Muscle of arm (tissue), 12 donors: Measurements from ENCODE around the gene TSEN54. TPM values are rescaled to one million over a fixed set of nuclear protein-coding genes. Genes with fewer than 3 reads are reported as not detected.

Experiments
- DNase-seq: peaks from one replicate; pipeline ENCODE4 v3.0.0-alpha.2; 2013
- polyA plus RNA-seq, 12 donors: library from polyadenylated mRNA; unstranded; fragments of 120-200 nt; gene quantifications; one replicate each; pipeline ENCODE4 v1.2.1, GENCODE V29; 2013; ENCODE audit not compliant: insufficient read length in 12 of 12

Gene TSEN54
- polyA plus RNA-seq, 12 donors, result 18.0 to 28.5 (median 20.9) TPM; not detected in 1

DNA sequence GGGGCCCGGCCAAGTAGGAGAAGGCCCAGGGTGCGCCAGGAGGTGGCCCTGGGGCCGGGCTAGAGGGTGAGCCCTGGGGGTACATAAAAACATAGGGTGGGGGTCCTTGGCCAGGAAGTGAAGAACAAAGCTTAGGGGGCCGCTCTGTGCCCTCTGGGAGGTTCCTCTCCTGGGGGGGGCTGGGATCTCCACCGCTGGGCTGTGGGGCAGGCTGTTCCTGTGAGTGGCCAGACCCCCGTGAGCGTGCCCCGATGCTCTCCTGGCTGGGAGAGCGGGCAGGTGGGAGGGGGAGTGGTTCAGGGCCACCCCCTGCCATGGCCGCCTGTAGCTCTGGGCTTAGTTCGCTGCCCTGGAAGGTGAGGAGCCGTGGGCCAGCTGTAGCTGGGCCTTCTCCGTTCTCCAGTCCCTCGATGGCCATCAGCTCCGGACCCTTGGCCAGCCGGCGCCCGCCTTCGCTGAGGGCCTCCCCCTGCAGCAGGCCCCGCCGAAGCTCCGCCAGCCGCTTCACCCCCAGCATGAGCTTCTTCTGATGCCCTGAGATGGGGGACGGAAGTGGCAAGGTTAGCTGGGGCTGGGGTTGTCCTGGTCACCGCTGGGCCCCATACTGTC lies 13.5 kb upstream of the TSEN54 start:
- no peak for DNase-seq

DNA sequence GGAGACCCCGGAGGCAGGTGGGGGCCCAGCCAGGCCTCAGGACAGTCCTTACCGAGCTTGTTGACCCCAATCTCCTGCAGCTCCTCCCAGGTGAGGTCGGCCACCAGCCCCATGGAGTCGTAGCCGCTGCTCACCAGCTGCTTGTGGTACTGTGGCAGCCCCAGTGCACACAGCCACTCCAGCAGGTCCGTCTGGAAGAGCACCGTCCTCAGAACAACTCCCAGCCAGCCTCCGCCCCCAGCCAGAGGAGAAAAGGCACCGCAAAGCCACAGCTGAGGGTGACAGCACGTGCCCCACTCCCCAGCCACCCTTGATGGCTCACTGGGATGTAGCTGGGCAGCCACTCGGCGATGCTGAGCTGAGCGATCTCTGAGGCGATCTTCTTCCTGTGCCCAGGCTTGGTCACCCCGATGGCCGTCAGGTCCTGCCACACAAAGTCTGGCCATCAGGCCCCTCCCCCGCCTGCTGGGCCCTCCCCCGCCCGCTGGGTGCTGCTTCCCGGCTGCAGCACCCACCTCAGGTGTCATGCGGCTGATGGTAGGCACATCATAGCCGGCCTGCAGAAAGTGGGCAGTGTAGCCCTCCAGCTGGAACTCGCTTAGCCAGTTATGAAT lies 12.9 kb upstream of the TSEN54 start:
- DNase-seq, result no peak

DNA sequence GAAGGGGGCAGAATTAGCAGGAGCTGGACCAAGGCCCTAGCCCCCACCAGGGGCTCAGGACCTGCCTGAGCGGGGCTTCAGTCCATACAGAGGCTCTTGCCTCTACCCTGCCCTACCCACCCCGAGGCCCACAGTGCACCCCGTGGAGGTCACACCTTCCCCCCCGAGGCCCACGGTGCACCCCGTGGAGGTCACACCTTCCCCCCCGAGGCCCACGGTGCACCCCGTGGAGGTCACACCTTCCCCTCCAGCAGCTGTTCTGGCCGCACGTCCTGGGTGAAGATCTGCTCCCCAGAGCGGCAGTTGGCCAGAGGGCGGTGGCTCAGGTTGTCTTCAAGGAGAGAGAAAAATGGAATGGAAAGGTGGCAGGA lies 12.4 kb upstream of the TSEN54 start:
- DNase-seq, result no peak

DNA sequence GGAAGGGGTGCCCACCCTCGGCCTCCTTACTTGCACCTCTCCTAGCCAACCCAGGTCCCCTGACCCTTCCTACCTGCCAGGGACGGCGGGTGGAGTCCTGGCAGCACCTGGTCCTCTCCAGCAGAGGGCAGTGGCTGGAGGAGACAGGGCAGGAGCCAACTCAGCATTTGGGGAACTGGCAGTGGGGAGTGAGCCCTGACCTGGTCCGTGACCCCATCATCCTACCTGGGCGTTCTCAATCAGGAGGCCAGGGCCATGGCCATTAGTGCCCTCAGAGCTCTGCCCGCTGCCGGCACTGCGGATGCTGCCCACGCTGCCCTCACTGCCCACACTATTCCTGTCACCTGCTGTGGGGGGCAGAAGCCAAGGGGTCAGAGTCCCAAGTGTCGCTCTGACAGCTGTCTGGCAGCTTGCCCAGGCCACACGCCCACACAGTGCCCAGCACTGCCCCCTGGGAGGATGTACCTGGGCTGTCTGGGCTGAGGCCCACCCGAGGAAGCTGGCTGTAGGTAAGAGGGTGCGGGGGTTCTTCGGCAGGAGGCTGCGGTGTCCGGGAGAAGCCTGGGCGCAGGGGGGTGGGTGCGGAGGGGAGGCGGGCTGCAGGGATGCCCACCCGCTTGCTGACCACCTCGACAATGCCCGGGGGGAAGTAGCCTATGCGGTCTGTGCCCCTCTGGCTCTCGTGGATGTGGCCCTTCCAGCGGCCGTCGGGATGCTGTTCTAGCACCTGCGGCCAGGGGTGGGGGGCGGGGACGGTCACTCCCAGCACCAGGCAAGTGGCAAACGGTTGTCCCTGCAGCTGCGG lies 11.8 kb upstream of the TSEN54 start:
- DNase-seq, result no peak

DNA sequence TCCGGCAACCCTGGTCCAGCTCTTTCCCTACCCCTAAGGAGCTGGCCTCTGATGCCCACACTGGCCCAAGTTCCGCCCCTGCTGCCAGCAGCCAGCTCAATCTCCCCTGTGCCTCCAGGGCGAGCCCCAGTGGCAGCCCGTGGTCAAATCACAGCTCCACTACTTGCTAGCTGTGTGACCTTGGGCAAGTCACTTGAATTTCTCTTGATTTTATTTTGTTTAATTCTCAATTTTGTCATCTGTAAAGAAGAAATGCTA lies 11.2 kb upstream of the TSEN54 start:
- no peak for DNase-seq

DNA sequence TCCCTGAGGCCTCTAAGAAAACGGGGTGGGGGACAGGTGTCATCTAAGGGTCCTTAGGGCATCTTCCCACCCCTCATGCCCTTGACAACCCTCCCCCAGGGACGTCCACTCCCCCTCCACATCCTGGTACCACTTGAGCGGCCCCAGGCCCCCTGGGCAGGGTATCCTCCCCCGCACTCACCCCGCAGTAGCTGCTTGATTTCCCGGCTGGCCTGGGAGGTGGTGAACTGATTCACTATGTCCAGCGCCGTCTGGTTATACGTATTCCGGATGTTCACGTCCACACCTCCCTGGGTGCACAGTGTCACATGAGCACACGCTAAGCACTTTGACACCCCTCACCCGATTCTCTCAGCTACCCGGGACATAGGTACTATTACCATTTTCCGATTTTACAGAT lies 10.7 kb upstream of the TSEN54 start:
- DNase-seq, result no peak

DNA sequence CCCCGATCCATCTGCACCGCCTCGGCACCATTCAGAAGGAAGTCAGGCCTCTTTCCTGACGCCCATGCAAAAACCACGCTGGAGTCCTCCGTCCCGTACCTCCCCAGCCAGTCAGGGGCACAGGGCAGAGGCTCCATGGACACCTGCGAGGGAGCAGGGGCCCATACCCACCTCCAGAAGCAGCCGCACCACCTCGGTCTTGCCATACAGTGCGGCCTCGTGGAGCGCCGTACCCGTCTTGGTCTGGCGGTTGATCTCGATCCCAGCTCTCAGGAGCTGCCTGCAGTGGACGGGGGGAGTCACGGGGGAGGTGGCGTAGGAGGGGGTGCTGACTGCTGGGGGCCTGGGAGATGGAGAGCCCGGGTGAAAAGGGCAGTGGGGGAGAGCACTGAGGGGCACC lies 10.2 kb upstream of the TSEN54 start:
- no peak for DNase-seq

DNA sequence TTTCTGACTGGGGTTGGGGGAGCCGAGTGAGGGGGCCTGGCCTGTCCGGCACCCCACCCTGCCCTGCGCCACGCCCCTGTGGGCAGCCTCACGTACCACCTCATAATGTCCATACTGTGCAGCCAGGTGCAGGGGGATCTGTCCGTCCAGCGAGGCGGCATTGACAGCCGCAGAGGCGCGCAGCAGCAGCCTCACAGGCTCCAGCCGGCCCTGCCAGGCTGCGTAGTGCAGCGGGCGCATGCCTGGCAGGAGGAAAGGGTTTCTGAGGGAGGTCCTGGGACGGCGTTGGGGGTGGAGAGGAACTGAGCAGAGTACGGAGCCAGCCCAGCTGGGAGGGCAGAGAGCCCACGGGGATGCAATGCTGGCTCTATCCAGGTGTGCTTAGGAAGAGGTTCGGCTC lies 9.4 kb upstream of the TSEN54 start:
- no peak for DNase-seq

DNA sequence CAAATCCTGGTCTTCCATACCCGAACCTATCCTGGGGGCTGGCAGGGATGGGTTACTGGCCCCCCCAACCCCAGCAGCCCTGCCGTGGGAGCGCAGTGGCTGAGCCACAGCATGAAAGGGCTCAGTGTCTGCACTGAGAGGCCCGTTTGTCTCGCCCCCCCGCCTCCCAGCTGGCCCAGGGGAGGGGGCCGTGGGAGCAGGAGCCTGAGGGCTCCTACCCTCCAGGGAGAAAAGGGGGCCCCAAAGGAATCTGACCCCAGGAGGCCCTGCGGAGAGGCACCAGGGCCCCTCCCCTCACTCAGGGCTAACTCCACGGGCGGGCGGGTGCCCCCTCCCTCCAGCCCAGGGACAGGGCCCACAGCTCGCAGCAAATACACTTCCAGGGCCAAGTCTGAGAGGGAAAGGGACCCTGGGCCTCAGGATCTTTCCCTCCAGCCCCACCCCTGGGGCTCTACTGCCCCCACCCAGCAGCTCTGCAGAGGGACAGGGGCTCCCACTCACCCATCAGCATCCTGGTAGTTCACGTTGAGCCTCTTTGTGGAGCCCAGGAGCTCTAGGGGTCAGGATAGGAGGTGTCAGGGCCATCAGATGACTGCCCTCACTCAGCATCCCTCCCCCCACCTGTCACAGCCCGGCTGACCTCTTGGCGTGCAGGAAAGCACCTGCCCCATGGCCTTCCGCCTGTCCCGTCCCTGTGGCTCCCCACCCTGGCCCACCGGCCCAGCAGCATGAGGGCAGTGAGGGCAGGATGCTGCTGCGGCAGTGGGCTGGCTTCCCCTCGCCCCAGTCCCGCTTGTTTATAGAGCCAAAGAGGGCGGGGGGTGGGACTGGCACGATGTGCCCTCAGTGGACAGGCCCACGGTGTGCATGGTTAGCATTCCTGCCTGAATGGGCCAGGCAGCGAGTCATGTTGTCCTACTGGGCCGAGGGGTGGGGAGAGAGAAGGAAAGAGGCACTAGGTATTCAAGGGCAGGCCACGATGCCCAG lies 8.3 kb upstream of the TSEN54 start:
- DNase-seq, result no peak

DNA sequence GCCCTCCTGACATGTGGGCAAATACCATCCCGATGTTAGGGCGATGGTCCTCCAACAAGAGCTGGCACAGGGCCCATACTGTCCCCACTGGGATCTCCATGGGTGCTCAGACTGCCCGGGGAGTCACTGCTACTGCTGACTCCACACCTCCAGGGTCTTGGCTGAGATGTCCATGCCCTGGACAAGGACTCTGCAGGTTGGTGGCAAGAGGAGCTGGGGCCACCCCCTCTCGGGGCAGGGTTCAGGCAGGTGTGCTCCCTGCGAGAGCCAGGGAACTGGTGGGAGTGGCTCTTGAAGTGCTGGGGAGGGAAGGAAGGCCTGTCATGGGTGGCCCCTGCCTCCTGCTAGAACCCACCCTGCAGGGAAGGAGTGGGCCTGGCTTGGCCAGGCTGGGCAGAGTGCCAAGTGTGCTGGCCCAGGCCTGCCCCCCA lies 7.4 kb upstream of the TSEN54 start:
- DNase-seq, result no peak

DNA sequence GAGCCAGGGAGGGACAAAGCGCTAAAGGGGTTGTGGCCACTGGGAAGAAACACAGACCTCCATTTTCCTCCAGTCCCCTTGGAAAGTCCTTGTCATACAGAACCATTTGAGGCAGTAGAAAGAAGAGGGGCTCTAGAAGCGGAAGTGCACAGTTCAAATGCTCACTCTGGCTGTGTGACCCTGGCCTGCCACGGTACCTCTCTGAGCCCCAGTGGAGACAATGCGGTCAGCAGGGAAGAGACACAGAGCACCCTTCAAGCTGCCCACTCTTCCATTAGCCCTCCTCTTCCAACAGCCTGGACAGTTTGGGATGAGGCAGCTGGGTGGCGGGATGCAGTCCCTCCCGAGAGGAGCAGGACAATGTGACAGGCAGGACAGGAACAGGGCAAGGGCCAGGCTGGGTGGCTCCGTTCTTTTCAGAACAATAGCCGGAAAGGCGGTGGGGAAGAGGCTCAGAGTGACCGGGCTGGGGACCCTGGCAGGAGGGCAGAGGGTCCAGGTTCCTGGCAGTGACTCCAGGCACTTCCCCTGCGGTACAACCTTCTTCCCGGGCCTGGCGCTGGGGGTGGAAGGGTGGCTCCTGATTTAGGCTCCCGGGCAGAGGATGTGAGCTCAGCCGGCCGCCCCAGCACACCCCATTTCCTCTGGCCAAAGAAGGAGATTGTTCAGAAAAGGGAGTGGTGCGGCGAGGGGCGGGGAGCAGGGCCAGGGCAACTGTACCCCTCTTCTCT lies 6.6 kb upstream of the TSEN54 start:
- no peak for DNase-seq

DNA sequence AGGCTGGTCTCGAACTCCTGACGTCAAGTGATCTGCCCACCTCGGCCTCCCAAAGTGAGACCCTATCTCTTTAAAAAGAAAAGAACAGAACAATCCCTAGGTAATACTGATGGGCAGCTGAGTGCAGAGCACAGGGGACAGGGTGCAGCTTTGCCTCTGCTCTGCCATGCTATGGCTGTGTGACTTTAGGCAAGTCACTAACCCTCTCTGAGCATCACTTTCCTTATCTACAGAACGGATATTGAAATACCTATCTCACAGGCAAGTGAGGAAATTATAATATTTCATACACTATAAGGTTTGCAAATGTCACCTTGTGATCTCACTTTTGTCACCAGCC lies 5.1 kb upstream of the TSEN54 start:
- no peak for DNase-seq

DNA sequence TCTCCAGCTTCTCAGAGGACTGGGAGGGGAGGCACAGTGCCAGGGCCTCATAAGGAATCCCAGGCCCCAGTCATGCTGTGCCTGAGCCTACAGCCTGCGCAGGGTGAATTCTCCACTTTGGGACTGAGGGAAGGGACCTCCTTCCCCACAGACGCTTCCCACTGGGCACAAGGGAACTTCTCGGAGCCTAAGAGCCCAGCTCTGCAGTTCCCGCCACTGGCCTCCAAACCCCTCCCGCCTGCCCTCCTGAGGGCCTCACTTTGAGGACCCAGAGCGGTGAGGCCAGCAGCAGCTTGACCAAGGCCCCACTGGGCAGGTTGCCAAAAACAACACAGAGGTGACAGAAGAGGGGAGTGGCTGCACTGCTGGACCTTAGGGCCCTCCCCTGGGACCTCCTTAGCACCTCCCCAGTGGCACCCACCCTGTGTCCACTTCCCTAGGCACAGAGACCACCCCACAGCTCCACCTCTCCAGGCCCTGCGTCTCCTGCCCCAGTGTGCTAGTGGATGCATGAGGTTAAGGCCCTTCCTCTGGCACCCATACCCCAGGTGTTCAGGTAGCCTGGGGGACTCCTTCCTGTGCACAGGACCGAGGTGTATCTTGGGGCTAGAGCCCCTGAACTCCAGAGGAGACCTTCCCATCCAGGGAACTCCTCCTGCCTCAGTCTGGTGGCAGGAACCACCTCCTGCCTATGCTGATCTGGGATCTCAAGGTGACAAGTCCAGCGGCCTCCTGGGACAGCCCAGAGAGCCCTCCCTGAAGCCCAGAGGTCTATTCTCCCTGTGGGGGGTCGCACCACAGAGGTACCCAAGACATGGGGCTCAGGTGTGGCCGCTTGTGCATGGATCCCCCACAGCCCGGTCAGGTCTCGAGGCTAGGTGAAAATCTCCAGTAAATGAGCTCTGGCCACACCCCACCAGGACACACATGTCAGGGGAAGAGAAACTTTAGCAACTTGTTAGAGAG lies 4.4 kb upstream of the TSEN54 start:
- DNase-seq, result no peak

DNA sequence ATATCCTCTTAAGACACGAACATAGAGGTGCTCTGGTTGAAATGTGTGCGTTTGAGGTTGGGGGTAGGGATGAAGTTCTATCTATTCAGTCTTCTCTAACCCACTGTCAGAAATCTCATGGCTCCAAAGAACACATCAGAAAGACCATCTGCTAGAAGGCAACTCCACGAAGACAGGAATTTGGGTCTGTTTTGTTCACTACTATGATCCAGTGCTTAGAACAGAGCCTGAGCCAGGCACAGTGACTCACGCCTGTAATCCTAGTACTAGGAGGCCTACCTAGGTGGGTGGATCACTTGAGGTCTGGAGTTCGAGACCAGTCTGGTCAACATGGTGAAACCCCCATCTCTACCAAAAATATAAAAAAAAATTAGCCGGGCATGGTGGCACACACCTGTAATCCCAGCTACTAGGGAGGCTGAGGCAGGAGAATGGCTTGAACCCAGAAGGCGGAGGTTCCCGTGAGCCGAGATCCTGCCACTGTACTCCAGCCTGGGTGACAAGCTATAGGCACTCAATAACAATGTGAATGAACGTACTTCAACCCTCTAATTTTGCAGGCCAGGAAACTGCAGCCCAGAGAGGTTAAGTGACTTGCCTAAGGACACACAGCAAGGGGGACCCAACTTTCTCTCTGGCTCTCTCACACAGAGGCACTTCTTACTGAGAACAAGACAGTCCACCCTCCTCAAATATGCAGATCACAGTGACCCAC lies 3.2 kb upstream of the TSEN54 start:
- DNase-seq, result no peak

DNA sequence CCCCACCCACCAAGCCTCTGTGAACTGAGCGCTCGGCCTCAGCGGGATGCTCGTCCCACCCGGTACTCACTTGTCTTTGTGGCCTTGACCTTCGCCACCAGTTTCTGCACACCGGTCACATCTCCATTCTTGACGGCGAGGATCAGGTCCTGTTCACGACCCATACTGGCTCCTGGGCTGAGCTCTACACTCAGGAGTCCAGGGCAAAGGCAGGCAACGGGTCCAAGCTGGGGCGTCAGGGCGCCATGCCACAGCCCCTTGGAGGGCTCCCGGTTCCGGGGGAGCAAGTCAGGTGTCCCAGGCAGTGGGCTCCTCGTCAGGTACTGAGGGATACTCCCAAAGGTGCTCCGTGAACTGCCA lies 2.7 kb upstream of the TSEN54 start:
- DNase-seq, result no peak

DNA sequence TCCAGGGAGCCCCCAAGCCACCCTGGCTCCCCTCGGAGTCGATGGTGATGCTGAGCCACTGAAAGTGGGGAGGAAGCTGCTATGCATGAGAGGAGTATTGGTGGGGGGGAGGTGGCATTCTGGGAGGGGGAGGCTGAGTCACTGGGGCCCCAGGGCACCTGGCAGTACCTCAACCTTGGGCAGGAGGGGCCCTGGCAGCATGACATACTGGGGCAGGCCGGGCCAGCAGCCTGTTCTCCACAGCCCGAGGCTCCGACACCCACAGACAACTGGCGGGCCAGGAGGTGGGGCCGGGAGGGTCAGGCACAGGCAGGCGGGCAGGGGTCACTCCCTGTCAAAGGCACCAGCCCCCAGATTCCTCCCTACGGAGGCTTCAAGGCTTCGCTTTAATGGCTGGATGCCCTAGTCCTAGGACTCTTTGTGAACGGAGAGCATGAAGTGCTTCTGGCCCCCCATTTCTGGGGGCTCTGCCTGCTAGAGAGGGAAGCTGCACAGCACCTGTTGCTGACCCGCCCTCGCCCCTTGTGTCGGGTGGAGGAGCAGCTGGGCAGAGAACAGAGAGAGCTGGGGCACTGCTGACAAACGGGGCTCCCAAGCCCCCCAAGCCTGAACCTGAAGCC lies 1.9 kb upstream of the TSEN54 start:
- no peak for DNase-seq

DNA sequence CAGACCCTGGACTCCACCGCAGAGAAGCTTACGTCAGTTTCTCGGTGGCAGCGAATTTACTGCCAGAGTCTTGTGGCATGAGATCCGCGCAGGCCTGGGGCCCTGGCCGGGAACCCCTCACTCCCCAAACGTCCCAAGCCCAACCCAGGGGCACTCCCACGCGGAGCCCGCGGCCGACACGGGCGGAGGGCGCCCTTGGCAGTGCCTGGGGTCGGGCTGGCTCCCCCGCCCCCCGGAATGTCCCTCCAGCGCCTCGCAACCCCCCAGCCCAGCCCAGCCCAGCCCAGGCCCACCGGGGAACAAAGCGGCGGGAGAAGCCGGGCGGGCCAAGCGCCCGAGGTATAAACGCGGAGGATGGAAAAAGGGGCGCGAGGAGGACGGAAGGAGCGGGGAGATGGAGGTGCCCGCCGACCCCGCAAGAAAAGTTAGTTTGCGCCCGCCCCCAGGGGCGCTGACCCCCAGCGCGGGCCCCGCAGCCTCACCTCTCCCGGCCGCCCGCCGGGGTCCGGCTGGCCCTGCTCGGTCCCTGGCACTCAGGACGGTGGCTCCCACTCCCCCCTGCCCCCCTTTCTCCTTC lies 1.3 kb upstream of the TSEN54 start:
- no peak for DNase-seq

DNA sequence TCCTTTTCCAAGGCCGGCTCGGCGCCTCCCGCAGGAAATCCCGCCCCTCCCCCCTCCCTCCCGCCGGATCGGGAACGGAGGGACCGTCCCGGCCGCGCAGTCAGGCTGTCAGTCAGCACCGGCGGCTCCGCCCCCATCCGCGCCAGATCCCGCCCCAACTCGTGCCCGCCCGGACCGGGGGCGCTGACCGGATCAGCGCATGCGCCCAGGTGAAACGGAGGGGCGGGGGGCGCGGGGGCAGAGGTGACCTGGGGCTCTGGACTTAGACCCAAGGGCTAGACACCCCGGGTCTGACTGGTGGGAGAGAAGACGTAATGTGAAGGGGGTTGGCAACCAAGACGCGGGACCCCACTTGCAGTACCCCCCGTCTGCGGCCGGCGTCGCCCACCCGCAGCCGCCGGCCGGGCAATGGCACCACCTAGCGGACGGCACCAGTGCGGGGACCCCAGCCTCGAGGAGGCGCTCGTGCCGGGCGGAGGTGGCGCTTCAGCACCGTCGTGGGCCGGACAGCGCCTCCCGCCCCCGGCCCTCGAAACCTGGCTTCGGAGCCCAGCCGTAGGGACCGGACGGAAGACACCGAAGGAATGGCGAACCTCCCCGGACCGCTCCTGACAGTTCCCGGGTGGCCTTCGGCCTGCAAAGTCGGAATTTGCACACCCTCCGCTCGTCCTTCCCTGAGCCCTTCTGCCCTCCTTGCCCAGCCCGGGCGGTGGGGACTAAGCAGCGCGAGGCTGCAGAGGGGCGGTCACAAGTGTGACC lies 653 bp upstream of the TSEN54 start, which contains the start of gene CASKIN2:
Gene CASKIN2, minus strand, starts transcription at position 42 of the 759 bp plus-strand sequence. CDS start 1,733 bp downstream, outside the sequence.
- peak; percentile 94 for DNase-seq
